Measurements from ENCODE around the gene FGF6. TPM values are rescaled to one million over a fixed set of nuclear protein-coding genes. Genes with fewer than 3 reads are reported as not detected.
A peak's percentile ranks its signal among the peaks of the same experiment; 100 is the strongest.

Gene FGF6
- total RNA-seq, 1 experiment from 2014 or later, result not detected

- Histone ChIP-seq H3K4me1 (ENCODE audit: low read length) (peaks cover 19% of the 10 kb centered on the region), H3K9ac (ENCODE audit: low read length) (no peak overlapping the region), H3K36me3 (ENCODE audit: insufficient read depth, low read length) (no peaks in the 10 kb centered on the region), H3K27me3 (ENCODE audit: low read length) (no peaks in the 10 kb centered on the region; the same call in 1 of the 2 replicates), H3K4me2 (ENCODE audit: low read depth, low read length, poor library complexity, severe bottlenecking) (no peak overlapping the region), H4K20me1 (ENCODE audit: insufficient read depth, low read depth, low read length) (no peaks in the 10 kb centered on the region), H3K27ac (ENCODE audit: low read length) (no peak overlapping the region), H3K9me3 (ENCODE audit: low read length) (no peaks in the 10 kb centered on the region), H3K79me2 (ENCODE audit: low read length) (no peaks in the 10 kb centered on the region), H3K4me3 (ENCODE audit: low read length) (no peak overlapping the region), H3K9me2 (replicated peaks; ENCODE audit: insufficient read depth, low read length) (no peaks in the 10 kb centered on the region), H2AFZ (ENCODE audit: low read length) (peak overlapping the region; percentile 42; the same call in 1 of the 2 replicates)
- DNase-seq, result no peak
Observed at GRCh38 chr12:4434706-4435425, 10.7 kb downstream of the FGF6 start.

GRCh38 chr12:4434301-4434700 is 11.3 kb downstream of the FGF6 start:
- Histone ChIP-seq H4K20me1 (ENCODE audit: insufficient read depth, low read depth, low read length) (no peaks in the 10 kb centered on the region), H3K4me3 (ENCODE audit: low read length) (no peak overlapping the region), H3K36me3 (ENCODE audit: insufficient read depth, low read length) (no peaks in the 10 kb centered on the region), H2AFZ (ENCODE audit: low read length) (peak overlapping the region; percentile 42; the same call in 1 of the 2 replicates), H3K9me3 (ENCODE audit: low read length) (no peaks in the 10 kb centered on the region), H3K4me1 (ENCODE audit: low read length) (peaks cover 13% of the 10 kb centered on the region), H3K9ac (ENCODE audit: low read length) (no peak overlapping the region), H3K27me3 (ENCODE audit: low read length) (no peaks in the 10 kb centered on the region; the same call in 1 of the 2 replicates), H3K9me2 (replicated peaks; ENCODE audit: insufficient read depth, low read length) (no peaks in the 10 kb centered on the region), H3K27ac (ENCODE audit: low read length) (no peak overlapping the region), H3K79me2 (ENCODE audit: low read length) (no peaks in the 10 kb centered on the region), H3K4me2 (ENCODE audit: low read depth, low read length, poor library complexity, severe bottlenecking) (no peak overlapping the region)
- DNase-seq, result no peak

GRCh38 chr12:4433745-4434058 is 11.9 kb downstream of the FGF6 start:
- DNase-seq, result no peak

GRCh38 chr12:4432878-4433744 is 12.5 kb downstream of the FGF6 start:
- H2AFZ ChIP-seq (ENCODE audit: low read length), result no peak overlapping the region
- H3K9me3 ChIP-seq (ENCODE audit: low read length), result no peaks in the 10 kb centered on the region
- no peak overlapping the region for H3K27ac ChIP-seq (ENCODE audit: low read length)
- no peak overlapping the region for H3K4me2 ChIP-seq (ENCODE audit: low read depth, low read length, poor library complexity, severe bottlenecking)
- H3K27me3 ChIP-seq (ENCODE audit: low read length), result no peaks in the 10 kb centered on the region; the same call in 1 of the 2 replicates
- no peak overlapping the region for H3K9ac ChIP-seq (ENCODE audit: low read length)
- H4K20me1 ChIP-seq (ENCODE audit: insufficient read depth, low read depth, low read length), result no peaks in the 10 kb centered on the region
- H3K4me3 ChIP-seq (ENCODE audit: low read length), result no peak overlapping the region
- DNase-seq, result no peak
- H3K36me3 ChIP-seq (ENCODE audit: insufficient read depth, low read length), result no peaks in the 10 kb centered on the region
- H3K9me2 ChIP-seq (replicated peaks; ENCODE audit: insufficient read depth, low read length), result no peaks in the 10 kb centered on the region
- no peaks in the 10 kb centered on the region for H3K79me2 ChIP-seq (ENCODE audit: low read length)
- peaks cover 6% of the 10 kb centered on the region for H3K4me1 ChIP-seq (ENCODE audit: low read length)

More at GRCh38 chr12:4433745-4434058, 11.9 kb downstream of the FGF6 start:
- H4K20me1 ChIP-seq (ENCODE audit: insufficient read depth, low read depth, low read length), result no peaks in the 10 kb centered on the region
- H3K9me2 ChIP-seq (replicated peaks; ENCODE audit: insufficient read depth, low read length), result no peaks in the 10 kb centered on the region
- no peaks in the 10 kb centered on the region for H3K9me3 ChIP-seq (ENCODE audit: low read length)
- H3K4me2 ChIP-seq (ENCODE audit: low read depth, low read length, poor library complexity, severe bottlenecking), result no peak overlapping the region
- no peak overlapping the region for H2AFZ ChIP-seq (ENCODE audit: low read length)
- no peak overlapping the region for H3K4me3 ChIP-seq (ENCODE audit: low read length)
- H3K4me1 ChIP-seq (ENCODE audit: low read length), result peaks cover 7% of the 10 kb centered on the region
- H3K9ac ChIP-seq (ENCODE audit: low read length), result no peak overlapping the region
- H3K27me3 ChIP-seq (ENCODE audit: low read length), result no peaks in the 10 kb centered on the region; the same call in 1 of the 2 replicates
- H3K79me2 ChIP-seq (ENCODE audit: low read length), result no peaks in the 10 kb centered on the region
- H3K36me3 ChIP-seq (ENCODE audit: insufficient read depth, low read length), result no peaks in the 10 kb centered on the region
- H3K27ac ChIP-seq (ENCODE audit: low read length), result no peak overlapping the region

GRCh38 chr12:4431866-4432265 is 13.7 kb downstream of the FGF6 start:
- H3K27ac ChIP-seq (ENCODE audit: low read length), result no peak overlapping the region

GRCh38 chr12:4431436-4431835 is 14.2 kb downstream of the FGF6 start:
- Histone ChIP-seq H3K79me2 (ENCODE audit: low read length) (no peaks in the 10 kb centered on the region), H3K27ac (ENCODE audit: low read length) (no peak overlapping the region), H4K20me1 (ENCODE audit: insufficient read depth, low read depth, low read length) (no peaks in the 10 kb centered on the region), H3K27me3 (ENCODE audit: low read length) (no peaks in the 10 kb centered on the region; the same call in 1 of the 2 replicates), H3K36me3 (ENCODE audit: insufficient read depth, low read length) (no peaks in the 10 kb centered on the region), H3K4me1 (ENCODE audit: low read length) (peaks cover 6% of the 10 kb centered on the region), H3K4me2 (ENCODE audit: low read depth, low read length, poor library complexity, severe bottlenecking) (no peak overlapping the region), H3K9me3 (ENCODE audit: low read length) (no peaks in the 10 kb centered on the region), H3K9ac (ENCODE audit: low read length) (no peak overlapping the region), H3K9me2 (replicated peaks; ENCODE audit: insufficient read depth, low read length) (no peaks in the 10 kb centered on the region), H3K4me3 (ENCODE audit: low read length) (no peak overlapping the region), H2AFZ (ENCODE audit: low read length) (no peak overlapping the region)
- no peak for DNase-seq

More at GRCh38 chr12:4431866-4432265, 13.7 kb downstream of the FGF6 start:
- Histone ChIP-seq H3K4me2 (ENCODE audit: low read depth, low read length, poor library complexity, severe bottlenecking) (no peak overlapping the region), H3K9ac (ENCODE audit: low read length) (no peak overlapping the region), H3K9me3 (ENCODE audit: low read length) (no peaks in the 10 kb centered on the region), H3K36me3 (ENCODE audit: insufficient read depth, low read length) (no peaks in the 10 kb centered on the region), H4K20me1 (ENCODE audit: insufficient read depth, low read depth, low read length) (no peaks in the 10 kb centered on the region), H2AFZ (ENCODE audit: low read length) (no peak overlapping the region), H3K27me3 (ENCODE audit: low read length) (no peaks in the 10 kb centered on the region; the same call in 1 of the 2 replicates), H3K79me2 (ENCODE audit: low read length) (no peaks in the 10 kb centered on the region), H3K9me2 (replicated peaks; ENCODE audit: insufficient read depth, low read length) (no peaks in the 10 kb centered on the region), H3K4me1 (ENCODE audit: low read length) (peaks cover 6% of the 10 kb centered on the region), H3K4me3 (ENCODE audit: low read length) (no peak overlapping the region)
- no peak for DNase-seq

GRCh38 chr12:4424422-4424821 is 21.2 kb downstream of the FGF6 start:
- no peak overlapping the region for H3K4me3 ChIP-seq (ENCODE audit: low read length)
- H3K4me2 ChIP-seq (ENCODE audit: low read depth, low read length, poor library complexity, severe bottlenecking), result no peak overlapping the region
- H3K27me3 ChIP-seq (ENCODE audit: low read length), result no peaks in the 10 kb centered on the region; the same call in 1 of the 2 replicates
- H3K36me3 ChIP-seq (ENCODE audit: insufficient read depth, low read length), result no peaks in the 10 kb centered on the region
- no peak overlapping the region for H3K27ac ChIP-seq (ENCODE audit: low read length)
- DNase-seq, result no peak
- H4K20me1 ChIP-seq (ENCODE audit: insufficient read depth, low read depth, low read length), result no peaks in the 10 kb centered on the region
- no peaks in the 10 kb centered on the region for H3K79me2 ChIP-seq (ENCODE audit: low read length)
- H3K9ac ChIP-seq (ENCODE audit: low read length), result no peak overlapping the region
- no peak overlapping the region for H2AFZ ChIP-seq (ENCODE audit: low read length)
- H3K9me2 ChIP-seq (replicated peaks; ENCODE audit: insufficient read depth, low read length), result no peaks in the 10 kb centered on the region
- no peaks in the 10 kb centered on the region for H3K9me3 ChIP-seq (ENCODE audit: low read length)
- no peaks in the 10 kb centered on the region for H3K4me1 ChIP-seq (ENCODE audit: low read length)

- DNase-seq, result no peak
- Histone ChIP-seq H3K27ac (ENCODE audit: low read length) (no peak overlapping the region), H3K27me3 (ENCODE audit: low read length) (no peaks in the 10 kb centered on the region; the same call in 1 of the 2 replicates), H3K79me2 (ENCODE audit: low read length) (no peaks in the 10 kb centered on the region), H2AFZ (ENCODE audit: low read length) (no peak overlapping the region), H3K36me3 (ENCODE audit: insufficient read depth, low read length) (no peaks in the 10 kb centered on the region), H4K20me1 (ENCODE audit: insufficient read depth, low read depth, low read length) (no peaks in the 10 kb centered on the region), H3K9ac (ENCODE audit: low read length) (no peak overlapping the region), H3K9me3 (ENCODE audit: low read length) (no peaks in the 10 kb centered on the region), H3K4me2 (ENCODE audit: low read depth, low read length, poor library complexity, severe bottlenecking) (no peak overlapping the region), H3K9me2 (replicated peaks; ENCODE audit: insufficient read depth, low read length) (no peaks in the 10 kb centered on the region), H3K4me1 (ENCODE audit: low read length) (no peaks in the 10 kb centered on the region), H3K4me3 (ENCODE audit: low read length) (no peak overlapping the region)
Observed at GRCh38 chr12:4423528-4424195, 22.0 kb downstream of the FGF6 start.
